NCI-H2107 treated with DMSO at 0.1 percent for 48 hours (cell line): ENCODE measurements around the gene FRMD6.

Source experiments
- DNase-seq: peaks from one replicate; lab custom pipeline; 2025; ENCODE audit not compliant: unreplicated experiment; lab: John Stamatoyannopoulos, UW

The FRMD6 gene

GRCh38 chr14:51663783-51664326, 12.1 kb downstream of the FRMD6 start:
- no peak for DNase-seq

DNA sequence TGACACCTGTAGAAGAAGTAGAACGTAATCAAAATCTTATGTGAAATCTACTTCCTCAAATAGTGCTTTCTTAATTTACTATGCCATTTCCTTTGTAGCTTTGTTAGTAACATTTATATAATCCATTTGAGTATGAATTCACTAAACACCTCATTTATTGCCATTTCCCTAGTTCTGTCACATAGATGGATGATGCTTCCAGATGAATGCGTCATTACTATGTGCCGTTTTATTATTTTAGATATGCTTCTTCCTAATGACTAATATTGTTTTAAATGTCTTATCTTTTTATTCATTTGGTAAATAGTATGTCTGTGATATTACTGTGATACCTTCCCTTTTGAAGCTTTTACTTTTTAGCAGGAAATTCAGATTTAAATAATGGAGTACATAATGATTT, 14.4 kb downstream of the FRMD6 start:
- DNase-seq = no peak

DNA sequence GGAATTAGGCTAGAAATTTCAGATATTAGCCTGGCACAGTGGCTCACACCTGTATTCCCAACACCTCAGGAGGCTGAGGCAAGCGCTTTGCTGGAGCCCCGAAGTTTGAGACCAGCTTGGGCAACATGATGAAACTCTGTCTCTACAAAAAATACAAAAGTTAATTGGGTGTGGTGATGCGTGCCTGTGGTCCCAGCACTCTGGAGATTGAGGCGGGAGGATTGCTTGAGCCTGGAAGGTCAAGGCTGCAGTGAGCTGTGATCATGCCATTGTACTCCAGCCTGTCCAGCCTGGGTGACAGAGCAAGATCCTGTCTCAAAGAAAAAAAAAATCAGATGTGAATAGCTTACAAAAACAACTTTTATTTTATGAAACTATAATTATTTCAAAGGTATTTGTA, 15.1 kb downstream of the FRMD6 start:
- DNase-seq = no peak

- no peak for DNase-seq
Observed at GRCh38 chr14:51668870-51669269, 17.2 kb downstream of the FRMD6 start.

GRCh38 chr14:51674294-51675002, 22.7 kb downstream of the FRMD6 start:
- DNase-seq = no peak

DNA sequence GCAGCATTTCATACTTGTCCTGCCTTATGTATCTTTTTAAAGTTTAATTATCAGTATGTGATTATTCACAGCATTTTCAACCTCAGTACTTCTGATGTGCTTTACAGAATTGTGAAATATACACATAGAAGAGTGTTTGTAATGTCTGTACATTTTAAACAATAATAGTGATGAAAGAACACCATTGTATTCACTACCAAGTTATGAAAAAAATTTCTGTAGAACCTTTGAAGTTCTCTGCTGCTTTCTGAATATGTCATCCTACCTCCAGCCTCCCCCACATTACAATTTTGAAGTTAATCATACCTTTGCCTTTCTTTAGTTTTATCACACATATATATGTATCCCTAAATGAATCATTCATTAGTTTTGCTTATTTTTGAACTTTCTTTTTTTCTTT, 24.8 kb downstream of the FRMD6 start:
- DNase-seq = no peak

GRCh38 chr14:51677266-51677665, 25.6 kb downstream of the FRMD6 start:
- DNase-seq = no peak

DNA sequence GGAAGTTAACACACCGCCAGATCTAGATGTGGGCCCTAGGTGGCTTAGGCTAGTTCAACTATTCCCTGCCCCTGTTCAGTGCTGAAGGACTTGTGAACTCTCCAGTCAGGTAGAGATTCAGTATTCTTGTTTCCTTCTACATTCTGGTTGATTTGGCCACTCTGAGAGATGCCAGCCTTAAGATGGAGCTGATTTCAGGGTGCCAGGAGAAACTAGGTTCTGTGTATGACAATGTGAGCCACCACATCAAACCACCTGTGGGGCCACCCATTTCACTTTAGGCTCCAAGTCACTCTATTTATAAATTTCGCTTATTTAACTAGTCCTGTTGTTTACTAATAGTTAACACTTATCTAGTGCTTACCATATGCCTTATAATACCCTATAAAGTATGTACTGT, 26.0 kb downstream of the FRMD6 start:
- DNase-seq = no peak

- DNase-seq = no peak
Observed at GRCh38 chr14:51680031-51680430, 28.3 kb downstream of the FRMD6 start.

- no peak for DNase-seq
Observed at GRCh38 chr14:51681411-51681810, 29.7 kb downstream of the FRMD6 start.

DNA sequence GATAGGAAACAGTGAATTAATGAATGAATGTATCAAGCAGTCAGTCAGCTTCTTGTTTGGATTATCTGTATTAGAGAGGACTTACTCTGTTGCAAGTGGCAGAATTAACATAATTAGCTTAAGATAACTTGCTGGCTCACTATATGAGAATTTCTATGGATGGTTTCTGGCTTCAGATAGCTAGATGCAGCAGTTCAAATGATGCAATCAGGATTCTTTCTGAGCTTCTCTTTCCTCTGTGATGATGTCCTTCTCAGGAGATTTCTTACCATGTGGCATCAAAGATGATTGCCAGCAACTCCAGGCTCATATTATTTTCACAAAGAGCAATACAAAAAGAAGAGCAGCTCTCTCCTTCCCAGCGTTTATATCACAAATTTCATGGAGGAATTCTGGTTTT, 30.7 kb downstream of the FRMD6 start:
- DNase-seq = no peak

GRCh38 chr14:51684760-51685159, 33.0 kb downstream of the FRMD6 start:
- DNase-seq = no peak

DNA sequence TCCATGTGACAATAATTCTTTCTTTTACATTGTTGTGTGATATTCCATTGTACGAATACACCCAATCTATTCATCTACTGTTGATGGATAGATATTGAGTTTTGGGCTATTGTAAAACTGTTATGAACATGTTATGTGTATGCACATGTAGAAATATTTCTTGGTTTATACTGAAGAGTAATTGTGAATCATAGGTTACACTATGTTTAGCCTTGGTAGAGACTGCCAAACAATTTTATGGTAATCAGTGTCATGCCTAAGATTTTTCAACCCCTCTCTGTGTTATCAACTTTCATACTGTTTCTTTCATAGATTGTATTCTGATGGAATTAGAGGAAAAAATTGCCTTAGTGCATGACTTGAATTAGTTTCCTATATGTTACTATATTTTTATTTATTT, 39.5 kb downstream of the FRMD6 start:
- no peak for DNase-seq

GRCh38 chr14:51692646-51693045, 40.9 kb downstream of the FRMD6 start:
- DNase-seq = no peak

GRCh38 chr14:51697848-51698247, 46.1 kb downstream of the FRMD6 start:
- no peak for DNase-seq

GRCh38 chr14:51701951-51702350, 50.2 kb downstream of the FRMD6 start:
- DNase-seq = no peak

- DNase-seq = no peak
Observed at GRCh38 chr14:51703787-51704186, 52.1 kb downstream of the FRMD6 start.

- DNase-seq = no peak
Observed at GRCh38 chr14:51704545-51704944, 52.8 kb downstream of the FRMD6 start.

DNA sequence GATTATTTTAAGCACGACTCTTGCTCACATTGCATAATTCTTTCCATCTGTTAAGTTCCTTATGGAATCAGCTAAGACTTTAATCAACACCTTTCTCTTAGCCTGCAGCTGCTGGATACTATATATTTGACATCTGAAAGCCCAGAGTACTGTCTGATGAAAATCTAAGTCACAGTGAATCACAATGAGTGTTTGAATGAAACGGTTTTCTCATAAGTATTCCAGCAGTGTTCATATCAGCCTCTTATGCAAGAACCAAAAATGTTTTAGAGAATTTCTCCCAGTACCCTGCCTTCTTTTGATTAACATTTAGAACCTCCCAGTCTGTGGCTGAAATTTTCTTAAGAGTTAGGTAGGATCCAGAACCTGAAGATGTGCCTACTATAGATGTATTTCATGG, 55.6 kb downstream of the FRMD6 start:
- DNase-seq = no peak

- DNase-seq = no peak
Observed at GRCh38 chr14:51711505-51711904, 59.8 kb downstream of the FRMD6 start.

DNA sequence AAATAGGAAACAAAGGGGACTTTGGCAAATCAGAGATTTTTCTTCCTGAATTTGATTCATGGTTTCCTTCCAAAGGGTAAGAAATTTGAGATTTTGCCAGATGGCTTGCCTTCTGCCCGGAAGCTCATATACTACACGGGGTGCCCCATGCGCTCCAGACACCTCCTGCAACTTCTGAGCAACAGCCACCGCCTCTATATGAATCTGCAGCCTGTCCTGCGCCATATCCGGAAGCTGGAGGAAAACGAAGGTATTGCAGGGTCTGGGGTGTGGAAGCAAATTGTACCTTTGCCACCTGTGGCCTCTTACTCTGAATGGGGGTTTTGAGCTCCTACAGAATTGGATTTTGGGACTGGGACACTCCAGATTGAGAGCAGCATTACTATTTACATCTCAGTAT, 63.5 kb downstream of the FRMD6 start:
- no peak for DNase-seq

DNA sequence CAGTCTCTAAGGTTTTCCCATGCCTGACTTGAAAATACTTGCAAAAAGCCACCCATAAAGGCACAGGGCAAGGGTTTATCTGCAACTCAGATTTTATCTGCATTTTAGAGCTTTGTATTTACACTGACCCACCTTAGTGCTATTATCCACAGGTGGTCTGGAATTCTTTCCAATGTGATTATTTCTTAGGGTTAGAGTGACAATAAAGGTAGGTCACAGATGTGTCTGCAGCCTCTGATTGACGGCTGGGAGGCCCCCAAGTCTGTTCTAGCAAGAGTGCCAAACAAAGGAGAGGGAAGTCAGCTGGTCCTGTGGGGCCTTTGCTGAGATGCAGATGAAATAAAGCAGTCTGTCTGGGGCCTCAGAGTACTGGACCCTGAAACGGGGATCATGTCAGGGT, 64.0 kb downstream of the FRMD6 start:
- no peak for DNase-seq

DNA sequence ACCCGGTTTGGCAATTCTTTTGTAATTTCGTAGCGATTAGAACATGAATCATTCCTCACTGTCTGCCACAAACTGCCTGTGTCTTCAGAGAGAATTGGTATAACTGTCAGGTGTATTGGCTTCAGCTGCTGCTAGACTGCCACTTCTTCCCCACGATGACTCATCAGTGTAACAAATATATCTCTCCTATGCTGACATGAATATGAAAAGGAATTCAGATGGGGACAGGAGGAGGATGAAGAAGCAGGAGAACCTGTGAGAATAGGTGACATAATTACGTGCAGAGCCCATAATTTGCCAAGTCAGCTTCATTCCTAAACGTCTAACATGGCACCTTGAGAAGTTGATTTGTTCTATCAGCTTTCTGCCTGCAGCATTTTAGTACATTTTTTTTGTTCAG, 64.9 kb downstream of the FRMD6 start:
- DNase-seq = no peak
